ENCODE results near the gene GLIS1.

Gene GLIS1

GRCh38 chr1:53516181-53516580 lies 222.8 kb downstream of the GLIS1 start:
- Histone ChIP-seq H3K4me1 (ENCODE audit: control insufficient read depth, insufficient read depth, low read length, poor library complexity, severe bottlenecking) (no peaks in the 10 kb centered on the region), H3K4me3 (ENCODE audit: insufficient read depth, low read depth, low read length, poor library complexity, severe bottlenecking) (no peak overlapping the region), H3K9me3 (ENCODE audit: control insufficient read depth, low read length) (no peaks in the 10 kb centered on the region), H3K27me3 (replicated peaks; ENCODE audit: control insufficient read depth, insufficient read depth, low read length, poor library complexity, severe bottlenecking) (no peaks in the 10 kb centered on the region), H3K36me3 (ENCODE audit: control insufficient read depth, insufficient read depth, low read length) (no peaks in the 10 kb centered on the region), H3K27ac (ENCODE audit: insufficient read depth, low read length, poor library complexity, severe bottlenecking) (no peak overlapping the region)
- DNase-seq = no peak

- Histone ChIP-seq H3K4me1 (ENCODE audit: control insufficient read depth, insufficient read depth, low read length, poor library complexity, severe bottlenecking) (no peaks in the 10 kb centered on the region), H3K27ac (ENCODE audit: insufficient read depth, low read length, poor library complexity, severe bottlenecking) (no peak overlapping the region), H3K27me3 (replicated peaks; ENCODE audit: control insufficient read depth, insufficient read depth, low read length, poor library complexity, severe bottlenecking) (no peaks in the 10 kb centered on the region), H3K9me3 (ENCODE audit: control insufficient read depth, low read length) (no peaks in the 10 kb centered on the region), H3K36me3 (ENCODE audit: control insufficient read depth, insufficient read depth, low read length) (no peaks in the 10 kb centered on the region), H3K4me3 (ENCODE audit: insufficient read depth, low read depth, low read length, poor library complexity, severe bottlenecking) (no peak overlapping the region)
- no peak for DNase-seq
Measured at GRCh38 chr1:53514436-53514835, 224.5 kb downstream of the GLIS1 start.

GRCh38 chr1:53513846-53514245 lies 225.1 kb downstream of the GLIS1 start:
- no peak for DNase-seq
- no peaks in the 10 kb centered on the region for H3K9me3 ChIP-seq (ENCODE audit: control insufficient read depth, low read length)
- no peaks in the 10 kb centered on the region for H3K27me3 ChIP-seq (replicated peaks; ENCODE audit: control insufficient read depth, insufficient read depth, low read length, poor library complexity, severe bottlenecking)
- H3K4me3 ChIP-seq (ENCODE audit: insufficient read depth, low read depth, low read length, poor library complexity, severe bottlenecking) = no peak overlapping the region
- H3K27ac ChIP-seq (ENCODE audit: insufficient read depth, low read length, poor library complexity, severe bottlenecking) = no peak overlapping the region
- H3K36me3 ChIP-seq (ENCODE audit: control insufficient read depth, insufficient read depth, low read length) = no peaks in the 10 kb centered on the region
- H3K4me1 ChIP-seq (ENCODE audit: control insufficient read depth, insufficient read depth, low read length, poor library complexity, severe bottlenecking) = no peaks in the 10 kb centered on the region

GRCh38 chr1:53512807-53513755 lies 225.9 kb downstream of the GLIS1 start:
- H3K9me3 ChIP-seq (ENCODE audit: control insufficient read depth, low read length) = no peaks in the 10 kb centered on the region
- no peaks in the 10 kb centered on the region for H3K27me3 ChIP-seq (replicated peaks; ENCODE audit: control insufficient read depth, insufficient read depth, low read length, poor library complexity, severe bottlenecking)
- H3K4me1 ChIP-seq (ENCODE audit: control insufficient read depth, insufficient read depth, low read length, poor library complexity, severe bottlenecking) = no peaks in the 10 kb centered on the region
- H3K36me3 ChIP-seq (ENCODE audit: control insufficient read depth, insufficient read depth, low read length) = no peaks in the 10 kb centered on the region
- H3K4me3 ChIP-seq (ENCODE audit: insufficient read depth, low read depth, low read length, poor library complexity, severe bottlenecking) = no peak overlapping the region
- DNase-seq = no peak
- H3K27ac ChIP-seq (ENCODE audit: insufficient read depth, low read length, poor library complexity, severe bottlenecking) = no peak overlapping the region

GRCh38 chr1:53511933-53512806 lies 226.8 kb downstream of the GLIS1 start:
- Histone ChIP-seq H3K36me3 (ENCODE audit: control insufficient read depth, insufficient read depth, low read length) (no peaks in the 10 kb centered on the region), H3K9me3 (ENCODE audit: control insufficient read depth, low read length) (no peaks in the 10 kb centered on the region), H3K4me1 (ENCODE audit: control insufficient read depth, insufficient read depth, low read length, poor library complexity, severe bottlenecking) (no peaks in the 10 kb centered on the region), H3K27me3 (replicated peaks; ENCODE audit: control insufficient read depth, insufficient read depth, low read length, poor library complexity, severe bottlenecking) (no peaks in the 10 kb centered on the region), H3K4me3 (ENCODE audit: insufficient read depth, low read depth, low read length, poor library complexity, severe bottlenecking) (no peak overlapping the region), H3K27ac (ENCODE audit: insufficient read depth, low read length, poor library complexity, severe bottlenecking) (no peak overlapping the region)
- no peak for DNase-seq

GRCh38 chr1:53511323-53511932 lies 227.5 kb downstream of the GLIS1 start:
- Histone ChIP-seq H3K36me3 (ENCODE audit: control insufficient read depth, insufficient read depth, low read length) (no peaks in the 10 kb centered on the region), H3K4me1 (ENCODE audit: control insufficient read depth, insufficient read depth, low read length, poor library complexity, severe bottlenecking) (no peaks in the 10 kb centered on the region), H3K9me3 (ENCODE audit: control insufficient read depth, low read length) (no peaks in the 10 kb centered on the region), H3K4me3 (ENCODE audit: insufficient read depth, low read depth, low read length, poor library complexity, severe bottlenecking) (no peak overlapping the region), H3K27me3 (replicated peaks; ENCODE audit: control insufficient read depth, insufficient read depth, low read length, poor library complexity, severe bottlenecking) (no peaks in the 10 kb centered on the region), H3K27ac (ENCODE audit: insufficient read depth, low read length, poor library complexity, severe bottlenecking) (no peak overlapping the region)
- DNase-seq = no peak

- no peak overlapping the region for H3K4me3 ChIP-seq (ENCODE audit: insufficient read depth, low read depth, low read length, poor library complexity, severe bottlenecking)
- no peaks in the 10 kb centered on the region for H3K4me1 ChIP-seq (ENCODE audit: control insufficient read depth, insufficient read depth, low read length, poor library complexity, severe bottlenecking)
- no peaks in the 10 kb centered on the region for H3K27me3 ChIP-seq (replicated peaks; ENCODE audit: control insufficient read depth, insufficient read depth, low read length, poor library complexity, severe bottlenecking)
- H3K9me3 ChIP-seq (ENCODE audit: control insufficient read depth, low read length) = no peaks in the 10 kb centered on the region
- no peak for DNase-seq
- no peak overlapping the region for H3K27ac ChIP-seq (ENCODE audit: insufficient read depth, low read length, poor library complexity, severe bottlenecking)
- H3K36me3 ChIP-seq (ENCODE audit: control insufficient read depth, insufficient read depth, low read length) = no peaks in the 10 kb centered on the region
Measured at GRCh38 chr1:53510215-53510614, 228.7 kb downstream of the GLIS1 start.

GRCh38 chr1:53509775-53510174 lies 229.2 kb downstream of the GLIS1 start:
- Histone ChIP-seq H3K4me3 (ENCODE audit: insufficient read depth, low read depth, low read length, poor library complexity, severe bottlenecking) (no peak overlapping the region), H3K36me3 (ENCODE audit: control insufficient read depth, insufficient read depth, low read length) (no peaks in the 10 kb centered on the region), H3K4me1 (ENCODE audit: control insufficient read depth, insufficient read depth, low read length, poor library complexity, severe bottlenecking) (no peaks in the 10 kb centered on the region), H3K9me3 (ENCODE audit: control insufficient read depth, low read length) (no peaks in the 10 kb centered on the region), H3K27ac (ENCODE audit: insufficient read depth, low read length, poor library complexity, severe bottlenecking) (no peak overlapping the region), H3K27me3 (replicated peaks; ENCODE audit: control insufficient read depth, insufficient read depth, low read length, poor library complexity, severe bottlenecking) (no peaks in the 10 kb centered on the region)
- DNase-seq = no peak

GRCh38 chr1:53508991-53509666 lies 229.8 kb downstream of the GLIS1 start:
- H3K4me1 ChIP-seq (ENCODE audit: control insufficient read depth, insufficient read depth, low read length, poor library complexity, severe bottlenecking) = no peaks in the 10 kb centered on the region
- no peaks in the 10 kb centered on the region for H3K36me3 ChIP-seq (ENCODE audit: control insufficient read depth, insufficient read depth, low read length)
- H3K9me3 ChIP-seq (ENCODE audit: control insufficient read depth, low read length) = no peaks in the 10 kb centered on the region
- H3K27me3 ChIP-seq (replicated peaks; ENCODE audit: control insufficient read depth, insufficient read depth, low read length, poor library complexity, severe bottlenecking) = no peaks in the 10 kb centered on the region
- H3K4me3 ChIP-seq (ENCODE audit: insufficient read depth, low read depth, low read length, poor library complexity, severe bottlenecking) = no peak overlapping the region
- no peak for DNase-seq
- H3K27ac ChIP-seq (ENCODE audit: insufficient read depth, low read length, poor library complexity, severe bottlenecking) = no peak overlapping the region

Measured in effector memory CD4-positive, alpha-beta T cell (primary cell).